MM.1S (cell line): ENCODE results near the gene TAC3.
"Not testable (repeated sequence)": the region's sequence is repeated elsewhere in the genome, so short reads cannot be mapped to it uniquely, and the experiment has no call there.

ENCODE experiments used
- DNase-seq: peaks from one replicate; pipeline ENCODE4 v3.0.0-alpha.2; 2015
- H2AFZ ChIP-seq: fragments of 300-600 bp; sonication (generic); 2 replicates; pipeline ENCODE4 v1.6.0; 2016; ENCODE audit warnings: antibody characterized with exemption, low read length
- H3F3A ChIP-seq: fragments of 300-600 bp; sonication (generic); 2 replicates; pipeline ENCODE4 v1.6.1; 2016; ENCODE audit warnings: mild to moderate bottlenecking, antibody characterized with exemption, low read length, moderate library complexity, mixed read lengths; ENCODE audit not compliant: insufficient read depth
- H3K27ac ChIP-seq: fragments of 300-600 bp; sonication (generic); 2 replicates; pipeline ENCODE4 v1.5.1; 2016; ENCODE audit warnings: mild to moderate bottlenecking, low read length
- H3K27me3 ChIP-seq: fragments of 300-600 bp; sonication (generic); replicated peaks from 2 replicates; pipeline ENCODE4 v1.6.0; 2016; ENCODE audit warnings: low read length; ENCODE audit not compliant: insufficient read depth
- H3K36me3 ChIP-seq: fragments of 300-600 bp; sonication (generic); replicated peaks from 2 replicates; pipeline ENCODE4 v1.6.1; 2016; ENCODE audit warnings: mild to moderate bottlenecking, low read length, mixed read lengths; ENCODE audit not compliant: insufficient read depth
- H3K4me1 ChIP-seq: fragments of 300-600 bp; sonication (generic); 2 replicates; pipeline ENCODE4 v1.6.1; 2016; ENCODE audit warnings: low read length, mixed read lengths
- H3K4me2 ChIP-seq: fragments of 300-600 bp; sonication (generic); 2 replicates; pipeline ENCODE4 v1.6.0; 2016; ENCODE audit warnings: low read depth, low read length
- H3K4me3 ChIP-seq: fragments of 300-600 bp; sonication (generic); 2 replicates; pipeline ENCODE4 v1.5.1; 2016; ENCODE audit warnings: low read length, mixed read lengths
- H3K79me2 ChIP-seq: fragments of 300-600 bp; sonication (generic); 2 replicates; pipeline ENCODE4 v1.6.1; 2016; ENCODE audit warnings: mixed run types, low read length, mixed read lengths
- H3K9ac ChIP-seq: fragments of 300-600 bp; sonication (generic); 2 replicates; pipeline ENCODE4 v1.6.1; 2016; ENCODE audit warnings: low read length, mixed read lengths
- H3K9me2 ChIP-seq: fragments of 300-600 bp; sonication (generic); replicated peaks from 2 replicates; pipeline ENCODE4 v1.6.1; 2016; ENCODE audit warnings: mild to moderate bottlenecking, low read length, mixed read lengths; ENCODE audit not compliant: insufficient read depth
- H3K9me3 ChIP-seq: fragments of 300-600 bp; sonication (generic); replicated peaks from 2 replicates; pipeline ENCODE4 v1.6.1; 2016; ENCODE audit warnings: mild to moderate bottlenecking, low read length, mixed read lengths; ENCODE audit not compliant: insufficient read depth
- H4K20me1 ChIP-seq: fragments of 300-600 bp; sonication (generic); 2 replicates; pipeline ENCODE4 v1.6.1; 2016; ENCODE audit warnings: mild to moderate bottlenecking, low read length, moderate library complexity, mixed read lengths; ENCODE audit not compliant: insufficient read depth

The TAC3 gene

DNA sequence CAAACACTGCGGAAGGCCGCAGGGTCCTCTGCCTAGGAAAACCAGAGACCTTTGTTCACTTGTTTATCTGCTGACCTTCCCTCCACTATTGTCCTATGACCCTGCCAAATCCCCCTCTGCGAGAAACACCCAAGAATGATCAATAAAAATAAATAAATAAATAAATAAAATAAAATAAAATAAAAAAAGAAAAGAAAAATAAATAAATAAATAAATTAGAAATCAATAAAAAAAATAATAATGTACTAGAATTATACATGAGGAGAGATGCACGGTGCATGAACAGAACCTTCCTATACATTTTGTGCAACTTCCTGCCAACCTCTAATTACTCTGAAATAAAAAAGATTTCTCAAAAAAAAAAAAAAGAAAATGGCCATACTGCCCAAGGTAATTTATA, 51.2 kb downstream of the TAC3 start:
- not testable (repeated sequence) for H3K27me3 ChIP-seq

DNA sequence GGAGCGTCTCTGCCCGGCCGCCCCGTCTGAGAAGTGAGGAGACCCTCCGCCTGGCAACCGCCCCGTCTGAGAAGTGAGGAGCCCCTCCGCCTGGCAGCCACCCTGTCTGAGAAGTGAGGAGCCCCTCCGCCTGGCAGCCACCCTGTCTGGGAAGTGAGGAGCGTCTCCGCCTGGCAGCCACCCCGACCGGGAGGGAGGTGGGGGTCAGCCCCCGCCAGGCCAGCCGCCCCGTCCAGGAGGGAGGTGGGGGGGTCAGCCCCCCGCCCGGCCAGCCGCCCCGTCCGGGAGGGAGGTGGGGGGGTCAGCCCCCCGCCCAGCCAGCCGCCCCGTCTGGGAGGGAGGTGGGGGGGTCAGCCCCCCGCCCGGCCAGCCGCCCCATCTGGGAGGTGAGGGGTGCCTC, 52.8 kb downstream of the TAC3 start:
- not testable (repeated sequence) for H3K4me2 ChIP-seq, H3K9ac ChIP-seq

More for the DNA sequence above, 51.2 kb downstream of the TAC3 start:
- not testable (repeated sequence) for H3K79me2 ChIP-seq, H3K36me3 ChIP-seq, H3F3A ChIP-seq, H3K4me2 ChIP-seq, H3K9ac ChIP-seq, DNase-seq, H3K9me2 ChIP-seq, H4K20me1 ChIP-seq, H3K4me3 ChIP-seq, H2AFZ ChIP-seq, H3K27ac ChIP-seq, H3K9me3 ChIP-seq, H3K4me1 ChIP-seq

DNA sequence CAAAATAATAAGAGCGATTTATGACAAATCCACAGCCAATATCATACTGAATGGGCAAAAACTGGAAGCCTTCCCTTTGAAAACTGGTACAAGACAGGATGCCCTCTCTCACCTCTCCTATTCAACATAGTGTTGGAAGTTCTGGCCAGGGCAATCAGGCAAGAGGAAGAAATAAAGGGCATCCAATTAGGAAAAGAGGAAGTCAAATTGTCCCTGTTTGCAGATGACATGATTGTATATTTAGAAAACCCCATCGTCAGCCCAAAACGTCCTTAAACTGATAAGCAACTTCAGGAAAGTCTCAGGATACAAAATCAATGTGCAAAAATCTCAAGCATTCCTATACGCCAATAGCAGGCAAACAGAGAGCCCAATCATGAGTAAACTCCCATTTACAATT, 54.1 kb downstream of the TAC3 start:
- H3K9me2 ChIP-seq, H3K4me2 ChIP-seq, H3K27me3 ChIP-seq, H4K20me1 ChIP-seq, H2AFZ ChIP-seq, DNase-seq, H3K9me3 ChIP-seq, H3K27ac ChIP-seq, H3K4me1 ChIP-seq, H3F3A ChIP-seq, H3K79me2 ChIP-seq, H3K36me3 ChIP-seq, H3K9ac ChIP-seq, H3K4me3 ChIP-seq: not testable (repeated sequence)

More for the DNA sequence above, 52.8 kb downstream of the TAC3 start:
- H3K27ac ChIP-seq, H3K27me3 ChIP-seq, DNase-seq, H3K79me2 ChIP-seq, H3K9me2 ChIP-seq, H3K9me3 ChIP-seq, H3K4me3 ChIP-seq, H3K36me3 ChIP-seq, H2AFZ ChIP-seq, H3K4me1 ChIP-seq, H4K20me1 ChIP-seq, H3F3A ChIP-seq: not testable (repeated sequence)
